ENCODE measurements around the gene OTOGL. TPM values are rescaled to one million over a fixed set of nuclear protein-coding genes. Genes with fewer than 3 reads are reported as not detected.

The OTOGL gene
- total and polyA plus RNA-seq, 4 experiments from 2014 or later = not detected

DNA sequence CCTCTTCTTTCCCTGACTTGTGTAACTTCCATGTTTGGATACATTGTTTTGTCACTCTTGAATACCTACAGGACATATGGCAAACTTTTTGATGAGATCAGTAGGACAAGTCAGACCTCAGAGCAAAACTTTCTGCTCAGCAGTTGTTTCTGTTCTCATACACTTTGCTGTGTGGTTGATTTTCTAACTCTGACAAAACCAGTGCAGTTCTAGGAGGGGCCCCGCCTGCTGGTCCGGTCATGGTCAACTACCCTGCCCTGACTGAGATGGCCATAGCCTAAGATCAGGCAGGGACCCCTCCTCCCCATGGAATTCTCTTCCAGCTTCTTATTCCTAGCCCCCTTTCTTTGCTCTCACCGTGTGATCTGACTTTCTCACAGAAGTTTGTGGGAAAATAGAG lies 92.8 kb downstream of the OTOGL start:
- no peak overlapping the region for H3K27ac Mint-ChIP-seq
- ChIA-PET CTCF (ENCODE audit: partially characterized antibody) (no interaction called here), POLR2A (ENCODE audit: partially characterized antibody) (no interaction called here)
- peaks cover 2 to 4% of the 10 kb centered on the region in 2 donors for H3K27me3 Mint-ChIP-seq
- no peak overlapping the region for H3K27ac ChIP-seq (ENCODE audit: low read depth, low read length)
- H3K4me3 ChIP-seq (ENCODE audit: low read length in 2 of 2) = no peak overlapping the region
- no peaks in the 10 kb centered on the region for H3K36me3 Mint-ChIP-seq
- no peak for DNase-seq
- H3K9me3 ChIP-seq (ENCODE audit: control insufficient read depth in 1 of 2, low read length in 2 of 2) = no peaks in the 10 kb centered on the region
- H3K36me3 ChIP-seq (ENCODE audit: insufficient read depth, low read length) = no peaks in the 10 kb centered on the region
- no peaks in the 10 kb centered on the region for H3K9me3 Mint-ChIP-seq
- no peaks in the 10 kb centered on the region for H3K27me3 ChIP-seq (ENCODE audit: insufficient read depth, low read length)
- H3K4me3 Mint-ChIP-seq = no peak overlapping the region
- intact Hi-C loops (cut with micrococcal nuclease) = no loop called here
- H3K4me1 Mint-ChIP-seq = no peaks in the 10 kb centered on the region
- no peaks in the 10 kb centered on the region for H3K4me1 ChIP-seq (ENCODE audit: insufficient read depth, low read length)

DNA sequence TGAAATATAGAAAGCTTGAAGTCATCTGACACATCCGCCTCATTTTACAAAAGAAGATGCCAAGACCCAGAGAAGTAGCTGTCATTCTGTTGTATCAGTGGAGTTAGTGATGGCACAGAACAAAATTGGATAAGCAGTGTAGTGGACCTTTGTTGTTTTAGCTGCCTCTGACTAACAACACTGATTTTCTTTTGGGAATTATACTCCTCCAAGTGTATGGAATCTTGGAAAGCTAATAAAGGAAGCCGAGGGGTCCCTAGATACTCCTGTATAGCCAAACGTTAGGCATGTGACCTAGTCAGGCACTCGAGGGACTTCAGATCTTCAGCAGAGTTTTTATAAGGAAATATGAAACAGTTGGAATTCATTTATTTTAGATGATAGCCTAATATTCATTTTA lies 94.5 kb downstream of the OTOGL start:
- Histone ChIP-seq H3K9me3 (ENCODE audit: control insufficient read depth in 1 of 2, low read length in 2 of 2) (no peaks in the 10 kb centered on the region), H3K27me3 (ENCODE audit: insufficient read depth, low read length) (no peaks in the 10 kb centered on the region), H3K36me3 (ENCODE audit: insufficient read depth, low read length) (no peaks in the 10 kb centered on the region), H3K4me1 (ENCODE audit: insufficient read depth, low read length) (no peaks in the 10 kb centered on the region), H3K27ac (ENCODE audit: low read depth, low read length) (no peak overlapping the region), H3K4me3 (ENCODE audit: low read length in 2 of 2) (no peak overlapping the region)
- Mint-ChIP-seq H3K36me3 (no peaks in the 10 kb centered on the region), H3K27ac (no peak overlapping the region), H3K4me3 (no peak overlapping the region), H3K4me1 (no peaks in the 10 kb centered on the region), H3K9me3 (no peaks in the 10 kb centered on the region), H3K27me3 (peaks cover 2 to 7% of the 10 kb centered on the region in 2 donors)
- intact Hi-C loops (cut with micrococcal nuclease) = no loop called here
- CTCF ChIA-PET (ENCODE audit: partially characterized antibody) = no interaction called here
- POLR2A ChIA-PET (ENCODE audit: partially characterized antibody) = no interaction called here
- no peak for DNase-seq

DNA sequence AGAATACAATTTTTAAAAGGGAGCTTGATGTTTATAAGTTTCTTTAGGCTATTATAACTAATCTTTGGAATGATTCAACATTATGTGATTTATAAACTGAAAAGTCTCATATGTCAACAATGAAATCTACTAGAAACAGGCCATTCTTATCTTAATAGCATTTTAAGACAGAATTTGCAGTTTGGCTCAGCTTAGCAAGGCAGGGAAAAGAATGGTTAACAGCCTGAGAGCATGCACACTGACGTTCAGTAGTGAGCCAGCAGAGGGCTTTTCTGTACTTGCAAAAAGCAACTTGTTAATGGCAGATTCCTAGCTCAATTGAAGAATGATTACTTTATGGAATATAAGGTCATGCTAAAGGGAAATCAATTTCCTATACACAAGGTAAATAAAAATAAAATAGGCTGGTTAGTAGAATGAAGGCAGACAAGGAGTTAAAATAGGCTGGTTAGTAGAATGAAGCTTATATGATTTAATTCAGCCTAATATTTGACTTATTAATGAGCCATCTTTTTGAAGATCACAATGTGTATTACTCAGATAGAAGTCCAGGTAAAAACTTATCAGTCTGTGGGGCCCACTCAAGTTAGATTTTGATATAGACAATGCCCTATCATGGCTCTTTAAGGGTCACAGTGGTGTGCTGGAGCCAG lies 95.9 kb downstream of the OTOGL start:
- H3K4me1 Mint-ChIP-seq = no peaks in the 10 kb centered on the region
- POLR2A ChIA-PET (ENCODE audit: partially characterized antibody) = interaction anchor here (0.6 kb wide), 1 partner anchor 346 kb away, joined by 3 read pairs; no protein-coding TSS in a partner anchor
- no peaks in the 10 kb centered on the region for H3K36me3 Mint-ChIP-seq
- DNase-seq = no peak
- H3K9me3 Mint-ChIP-seq = no peaks in the 10 kb centered on the region
- H3K27ac Mint-ChIP-seq = no peak overlapping the region
- intact Hi-C loops (cut with micrococcal nuclease) = no loop called here
- H3K27me3 ChIP-seq (ENCODE audit: insufficient read depth, low read length) = no peaks in the 10 kb centered on the region
- CTCF ChIA-PET (ENCODE audit: partially characterized antibody) = interaction anchor here (0.7 to 1.7 kb wide), 3 partner anchors 8 to 13 kb away, joined by 3 to 7 read pairs (median 4); no protein-coding TSS in a partner anchor
- no peaks in the 10 kb centered on the region for H3K36me3 ChIP-seq (ENCODE audit: insufficient read depth, low read length)
- no peak overlapping the region for H3K4me3 Mint-ChIP-seq
- no peak overlapping the region for H3K4me3 ChIP-seq (ENCODE audit: low read length in 2 of 2)
- peaks cover 2 to 9% of the 10 kb centered on the region in 2 donors for H3K27me3 Mint-ChIP-seq
- no peaks in the 10 kb centered on the region for H3K9me3 ChIP-seq (ENCODE audit: control insufficient read depth in 1 of 2, low read length in 2 of 2)
- no peak overlapping the region for H3K27ac ChIP-seq (ENCODE audit: low read depth, low read length)
- no peaks in the 10 kb centered on the region for H3K4me1 ChIP-seq (ENCODE audit: insufficient read depth, low read length)

DNA sequence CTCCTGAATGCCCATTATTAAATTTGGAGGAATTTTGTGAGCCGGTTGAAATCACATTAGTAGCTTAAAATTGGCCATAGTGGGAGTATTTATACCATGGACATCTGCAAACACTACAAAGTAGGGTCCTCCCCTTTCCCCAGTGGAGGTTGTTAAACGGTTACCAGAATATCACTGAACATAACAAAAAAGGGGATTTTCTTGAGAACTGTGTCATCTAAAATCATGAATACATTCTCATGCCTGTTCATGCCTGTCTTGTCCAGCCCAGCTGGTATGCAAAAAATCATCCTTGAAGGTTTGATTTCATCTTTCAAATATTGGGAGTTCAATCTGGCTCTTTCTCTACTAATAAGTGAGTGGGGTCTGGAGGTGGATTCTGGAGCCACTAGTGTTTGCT lies 96.4 kb downstream of the OTOGL start:
- Histone ChIP-seq H3K4me1 (ENCODE audit: insufficient read depth, low read length) (no peaks in the 10 kb centered on the region), H3K36me3 (ENCODE audit: insufficient read depth, low read length) (no peaks in the 10 kb centered on the region), H3K4me3 (ENCODE audit: low read length in 2 of 2) (no peak overlapping the region), H3K27ac (ENCODE audit: low read depth, low read length) (no peak overlapping the region), H3K27me3 (ENCODE audit: insufficient read depth, low read length) (no peaks in the 10 kb centered on the region), H3K9me3 (ENCODE audit: control insufficient read depth in 1 of 2, low read length in 2 of 2) (no peaks in the 10 kb centered on the region)
- Mint-ChIP-seq H3K27ac (no peak overlapping the region), H3K36me3 (no peaks in the 10 kb centered on the region), H3K4me1 (no peaks in the 10 kb centered on the region), H3K9me3 (no peaks in the 10 kb centered on the region), H3K27me3 (peaks cover 1 to 9% of the 10 kb centered on the region in 2 donors), H3K4me3 (no peak overlapping the region)
- intact Hi-C loops (cut with micrococcal nuclease) = no loop called here
- ChIA-PET POLR2A (ENCODE audit: partially characterized antibody) (interaction anchor here (0.6 kb wide), 1 partner anchor 346 kb away, joined by 3 read pairs; no protein-coding TSS in a partner anchor), CTCF (ENCODE audit: partially characterized antibody) (interaction anchor here (0.7 to 1.7 kb wide), 3 partner anchors 9 to 13 kb away, joined by 3 to 7 read pairs (median 4); no protein-coding TSS in a partner anchor)
- no peak for DNase-seq

DNA sequence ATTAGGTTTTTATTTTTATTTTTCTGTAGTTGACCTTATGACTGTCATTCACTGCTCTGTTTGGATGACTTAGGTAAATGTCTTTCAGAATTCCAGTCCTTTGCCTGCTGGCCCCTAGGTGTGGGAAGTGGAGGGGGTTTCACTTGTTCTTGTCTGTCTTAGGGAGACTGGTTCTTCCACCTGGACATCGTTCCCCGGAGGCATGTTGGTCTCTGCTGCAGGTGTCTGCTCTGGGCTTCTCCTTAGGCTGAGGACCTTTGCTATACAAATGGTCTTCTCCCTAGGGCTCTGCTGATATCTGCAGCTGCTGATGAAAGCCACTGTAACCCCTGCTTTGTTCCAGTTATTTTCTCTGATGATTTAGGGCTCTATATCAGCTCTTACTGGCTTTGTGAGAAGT lies 97.1 kb downstream of the OTOGL start:
- Mint-ChIP-seq H3K27me3 (peaks cover 0 to 9% of the 10 kb centered on the region in 2 donors), H3K4me1 (no peaks in the 10 kb centered on the region), H3K4me3 (no peak overlapping the region), H3K9me3 (no peaks in the 10 kb centered on the region), H3K27ac (no peak overlapping the region), H3K36me3 (no peaks in the 10 kb centered on the region)
- ChIA-PET CTCF (ENCODE audit: partially characterized antibody) (no interaction called here), POLR2A (ENCODE audit: partially characterized antibody) (no interaction called here)
- Histone ChIP-seq H3K27me3 (ENCODE audit: insufficient read depth, low read length) (no peaks in the 10 kb centered on the region), H3K4me3 (ENCODE audit: low read length in 2 of 2) (no peak overlapping the region), H3K9me3 (ENCODE audit: control insufficient read depth in 1 of 2, low read length in 2 of 2) (no peaks in the 10 kb centered on the region), H3K27ac (ENCODE audit: low read depth, low read length) (no peak overlapping the region), H3K36me3 (ENCODE audit: insufficient read depth, low read length) (no peaks in the 10 kb centered on the region), H3K4me1 (ENCODE audit: insufficient read depth, low read length) (no peaks in the 10 kb centered on the region)
- no peak for DNase-seq
- intact Hi-C loops (cut with micrococcal nuclease) = no loop called here

DNA sequence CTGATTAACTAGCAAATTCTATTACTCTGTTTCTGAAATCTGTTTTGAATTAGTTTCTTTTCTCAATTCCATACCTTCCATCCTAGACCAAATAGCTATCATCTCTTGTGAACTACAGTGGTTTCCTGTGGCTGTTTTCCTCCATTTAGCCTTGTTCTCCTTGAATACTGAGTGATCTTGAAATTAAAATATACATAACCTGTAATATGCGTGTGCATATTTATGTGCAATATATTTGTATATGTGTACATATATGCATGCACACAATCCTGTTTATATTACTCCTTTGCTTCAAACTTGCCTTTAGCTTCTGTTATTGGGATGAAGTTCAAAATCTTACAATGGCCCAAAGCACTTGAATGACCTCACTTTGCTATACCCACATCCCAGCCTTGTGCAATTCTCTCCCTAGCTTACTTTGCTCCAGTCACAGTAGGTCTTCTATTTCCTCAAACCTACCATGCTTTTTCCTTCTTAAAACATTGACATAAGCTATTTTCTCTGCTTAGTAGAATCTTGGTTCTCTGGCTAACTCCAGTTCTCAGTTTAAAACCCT lies 99.5 kb downstream of the OTOGL start:
- Mint-ChIP-seq H3K4me1 (no peaks in the 10 kb centered on the region), H3K9me3 (no peaks in the 10 kb centered on the region), H3K4me3 (no peak overlapping the region), H3K36me3 (no peaks in the 10 kb centered on the region), H3K27ac (no peak overlapping the region), H3K27me3 (peaks cover 0 to 8% of the 10 kb centered on the region in 2 donors)
- ChIA-PET POLR2A (ENCODE audit: partially characterized antibody) (no interaction called here), CTCF (ENCODE audit: partially characterized antibody) (interaction anchor here (2.3 kb wide), 1 partner anchor 12 kb away, joined by 10 read pairs; no protein-coding TSS in a partner anchor)
- Histone ChIP-seq H3K27me3 (ENCODE audit: insufficient read depth, low read length) (no peaks in the 10 kb centered on the region), H3K9me3 (ENCODE audit: control insufficient read depth in 1 of 2, low read length in 2 of 2) (no peaks in the 10 kb centered on the region), H3K27ac (ENCODE audit: low read depth, low read length) (no peak overlapping the region), H3K4me1 (ENCODE audit: insufficient read depth, low read length) (no peaks in the 10 kb centered on the region), H3K4me3 (ENCODE audit: low read length in 2 of 2) (no peak overlapping the region), H3K36me3 (ENCODE audit: insufficient read depth, low read length) (no peaks in the 10 kb centered on the region)
- intact Hi-C loops (cut with micrococcal nuclease) = no loop called here
- no peak for DNase-seq

DNA sequence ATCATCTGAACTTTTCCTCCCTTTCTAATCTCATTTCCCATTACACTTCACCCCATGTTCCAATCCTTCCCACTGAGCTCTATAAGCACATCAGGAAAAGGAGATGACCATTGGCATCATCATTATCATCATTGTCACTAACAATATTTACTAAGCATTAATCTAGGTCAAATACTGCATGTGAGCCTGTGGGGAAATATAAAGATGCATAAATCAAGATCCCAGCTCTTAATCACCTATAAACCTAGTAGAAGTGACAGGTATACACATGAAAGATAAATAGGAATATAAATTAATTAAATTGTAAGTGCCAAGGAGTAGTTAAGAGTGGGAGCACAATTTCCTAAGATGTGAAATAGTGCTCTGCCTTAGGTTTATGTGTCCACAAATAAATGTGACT lies 100.6 kb downstream of the OTOGL start:
- H3K4me1 ChIP-seq (ENCODE audit: insufficient read depth, low read length) = no peaks in the 10 kb centered on the region
- H3K36me3 ChIP-seq (ENCODE audit: insufficient read depth, low read length) = no peaks in the 10 kb centered on the region
- intact Hi-C loops (cut with micrococcal nuclease) = no loop called here
- no peak for DNase-seq
- no peak overlapping the region for H3K4me3 Mint-ChIP-seq
- no peaks in the 10 kb centered on the region for H3K4me1 Mint-ChIP-seq
- H3K27me3 Mint-ChIP-seq = peaks cover 0 to 7% of the 10 kb centered on the region in 2 donors
- CTCF ChIA-PET (ENCODE audit: partially characterized antibody) = interaction anchor here (0.9 kb wide), 1 partner anchor 10 kb away, joined by 3 read pairs; no protein-coding TSS in a partner anchor
- no peak overlapping the region for H3K27ac Mint-ChIP-seq
- no peaks in the 10 kb centered on the region for H3K36me3 Mint-ChIP-seq
- POLR2A ChIA-PET (ENCODE audit: partially characterized antibody) = no interaction called here
- H3K9me3 Mint-ChIP-seq = no peaks in the 10 kb centered on the region
- H3K27ac ChIP-seq (ENCODE audit: low read depth, low read length) = no peak overlapping the region
- H3K4me3 ChIP-seq (ENCODE audit: low read length in 2 of 2) = no peak overlapping the region
- no peaks in the 10 kb centered on the region for H3K27me3 ChIP-seq (ENCODE audit: insufficient read depth, low read length)
- no peaks in the 10 kb centered on the region for H3K9me3 ChIP-seq (ENCODE audit: control insufficient read depth in 1 of 2, low read length in 2 of 2)
